HepG2 (cell line): ENCODE results near the gene ISCA2. TPM values are rescaled to one million over a fixed set of nuclear protein-coding genes. Genes with fewer than 3 reads are reported as not detected.

Experiments used
- ATAC-seq: fragments of 200-7000 bp; cut with Tn5 transposase; 3 replicates; pipeline ENCODE4 v1.9.1; 2020; ENCODE audit warnings: mild to moderate bottlenecking, moderate library complexity
- BruUV-seq: library from RNA; stranded (reverse); fragments of 400-500 nt; replicated peaks from 2 replicates; lab custom pipeline; 2021; lab: Mats Ljungman, UMichigan
- CTCF ChIA-PET: fragments of 300-600 bp; formaldehyde crosslinking; extraction: SDS; loops from one replicate; lab custom pipeline; 2021; ENCODE audit warnings: low total read pairs, inconsistent platforms, low intra/inter-chr PET ratio; lab: Yijun Ruan, JAX
- POLR2A ChIA-PET: fragments of 350-600 bp; sonication (Branson Sonifier 250); formaldehyde crosslinking; loops from one replicate; lab custom pipeline; 2020; ENCODE audit warnings: antibody characterized with exemption, inconsistent platforms; lab: Yijun Ruan, JAX
- DNase-seq: peaks from one replicate; pipeline ENCODE4 v3.0.0-alpha.2; 2015; ENCODE audit warnings: low spot score
- FAIRE-seq: peaks from 3 replicates; lab custom pipeline; 2011; peaks lifted over from hg19 to GRCh38; lab: Jason Lieb, UNC
- H2AFZ ChIP-seq: one replicate; pipeline ENCODE4 v1.6.1; 2011; ENCODE audit warnings: low read length, inconsistent platforms
- H3K27ac ChIP-seq: fragments of 300-600 bp; 3 replicates; pipeline ENCODE4 v1.8.0; 2011; ENCODE audit warnings: mixed run types, mild to moderate bottlenecking, mixed read lengths, low read length, inconsistent platforms; ENCODE audit not compliant: insufficient read depth; ENCODE audit errors: extremely low read length
- H3K27me3 ChIP-seq, 2 experiments: fragments of 200-600 bp in 1 of 2; 2 replicates in 1 of 2; 3 replicates in 1 of 2; pipeline versions ENCODE4 v1.6.0 to v1.8.0; 2011; ENCODE audit warnings: low read length in 2 of 2, mild to moderate bottlenecking in 2 of 2, moderate library complexity in 2 of 2, inconsistent platforms in 1 of 2; ENCODE audit not compliant: insufficient read depth in 2 of 2, control insufficient read depth in 1 of 2
- H3K36me3 ChIP-seq, 2 experiments: fragments of 200-600 bp in 1 of 2; replicated peaks in 1 of 2; 2 replicates in 1 of 2; 3 replicates in 1 of 2; pipeline versions ENCODE4 v1.5.1 to v1.8.0; 2011; ENCODE audit warnings: low read length in 2 of 2, inconsistent platforms in 1 of 2; ENCODE audit not compliant: insufficient read depth in 2 of 2, control insufficient read depth in 1 of 2
- H3K4me1 ChIP-seq: 2 replicates; pipeline ENCODE4 v1.5.1; 2012; ENCODE audit warnings: low read length, inconsistent platforms; ENCODE audit not compliant: insufficient read depth
- H3K4me2 ChIP-seq: 2 replicates; pipeline ENCODE4 v1.6.0; 2011; ENCODE audit warnings: low read depth, low read length, inconsistent platforms
- H3K4me3 ChIP-seq, 3 experiments: fragments of 200-600 bp in 1 of 3; sonication (generic), shearing (Covaris generic) in 1 of 3; replicated peaks in 1 of 3; 2 replicates each; pipeline ENCODE4 v1.5.1; 2011 to 2016; ENCODE audit warnings: low read length in 3 of 3, inconsistent platforms in 2 of 3, low read depth in 2 of 3, mild to moderate bottlenecking in 2 of 3, control low read depth in 1 of 3, mixed read lengths in 1 of 3; ENCODE audit not compliant: insufficient read depth in 1 of 3
- H3K79me2 ChIP-seq: one replicate; pipeline ENCODE4 v1.6.1; 2011; ENCODE audit warnings: low read length, inconsistent platforms; ENCODE audit not compliant: insufficient read depth
- H3K9ac ChIP-seq: 2 replicates; pipeline ENCODE4 v1.6.0; 2011; ENCODE audit warnings: mild to moderate bottlenecking, low read depth, low read length, inconsistent platforms; ENCODE audit not compliant: insufficient read depth
- H3K9me3 ChIP-seq: 2 replicates; pipeline ENCODE4 v1.5.1; 2012; ENCODE audit warnings: mild to moderate bottlenecking, low read length
- H4K20me1 ChIP-seq: 2 replicates; pipeline ENCODE4 v1.6.0; 2011; ENCODE audit warnings: inconsistent platforms, mild to moderate bottlenecking, low read length, moderate library complexity; ENCODE audit not compliant: insufficient read depth
- CBFB ChIP-seq: sonication (generic); formaldehyde crosslinking; IDR thresholded peaks from 2 replicates; pipeline ENCODE4 v1.4.0; 2020; ENCODE audit warnings: missing genetic modification reagents
- JUNB ChIP-seq: sonication (generic); formaldehyde crosslinking; IDR thresholded peaks from 2 replicates; pipeline ENCODE4 v1.8.0; 2022; ENCODE audit warnings: missing genetic modification reagents, mild to moderate bottlenecking, borderline replicate concordance
- KDM6A ChIP-seq: IDR thresholded peaks from 2 replicates; pipeline ENCODE4 v1.6.1; 2016; ENCODE audit warnings: low read depth
- RERE ChIP-seq: IDR thresholded peaks from 2 replicates; pipeline ENCODE4 v1.6.1; 2016; ENCODE audit warnings: low read depth, missing genetic modification reagents, missing compliant biosample characterization
- RNF219 ChIP-seq: sonication (generic); formaldehyde crosslinking; IDR thresholded peaks from 2 replicates; pipeline ENCODE4 v1.5.0; 2020; ENCODE audit warnings: mild to moderate bottlenecking, missing genetic modification reagents
- SALL2 ChIP-seq: sonication (generic); formaldehyde crosslinking; IDR thresholded peaks from 2 replicates; pipeline ENCODE4 v1.8.1; 2023; ENCODE audit warnings: mild to moderate bottlenecking, missing genetic modification reagents, inconsistent platforms
- SP2 ChIP-seq: sonication (generic); formaldehyde crosslinking; IDR thresholded peaks from 2 replicates; pipeline ENCODE4 v1.5.1; 2020; ENCODE audit warnings: mild to moderate bottlenecking, missing genetic modification reagents
- ZBTB37 ChIP-seq: sonication (generic); formaldehyde crosslinking; IDR thresholded peaks from 2 replicates; pipeline ENCODE4 v1.4.0; 2020; ENCODE audit warnings: mild to moderate bottlenecking, missing genetic modification reagents
- ZBTB43 ChIP-seq: sonication (generic); formaldehyde crosslinking; conservative IDR thresholded peaks from 2 replicates; pipeline ENCODE4 v1.4.0; 2020; ENCODE audit warnings: missing genetic modification reagents
- ZNF740 ChIP-seq: sonication (generic); formaldehyde crosslinking; IDR thresholded peaks from 2 replicates; pipeline ENCODE4 v1.4.0; 2020; ENCODE audit warnings: missing genetic modification reagents
- ZNF790 ChIP-seq: sonication (generic); formaldehyde crosslinking; IDR thresholded peaks from 2 replicates; pipeline ENCODE4 v1.8.0; 2022; ENCODE audit warnings: missing genetic modification reagents, mild to moderate bottlenecking, borderline replicate concordance
- WGBS: methylation state at CpG from one replicate; pipeline ENCODE4 v1.1.6; 2017; ENCODE audit warnings: low lambda C conversion rate; 5-methylcytosine and 5-hydroxymethylcytosine counted together
- in situ Hi-C: cut with HindIII; loops from 2 replicates; pipeline ENCODE4 v1.10.0; 2017; ENCODE audit warnings: low pct_unique_long_range_greater_than_20kb; ENCODE audit not compliant: extremely low pct_ligation_motif_present
- intact Hi-C: fragments of 100-400 bp; cut with micrococcal nuclease; formaldehyde crosslinking; loops from one replicate; pipeline ENCODE4 v1.10.0; 2022; ENCODE audit not compliant: unreplicated experiment
- polyA plus RNA-seq, 8 experiments: library from polyadenylated mRNA; depleted of rRNA in 3 of 8; stranded (reverse) in 7 of 8; unstranded in 1 of 8; fragments of >200 nt; fragmentation: Illumina TruSeq in 4 of 8; extraction: Trizol in 4 of 8; gene quantifications; 2 replicates each; pipeline versions ENCODE4 v1.2.1 to v1.2.3, GENCODE V29; 2011 to 2016; ENCODE audit warnings: low read depth in 4 of 8, missing spikeins in 1 of 8, mixed read lengths in 1 of 8; ENCODE audit not compliant: insufficient read depth in 1 of 8
- total RNA-seq, 5 experiments: library from RNA; depleted of rRNA; stranded (reverse); fragments of >200 nt; fragmentation: Illumina TruSeq; extraction: Trizol; gene quantifications; 2 replicates each; pipeline ENCODE4 v1.2.3, GENCODE V29; 2016; ENCODE audit warnings: low read depth in 1 of 5
- TF ChIP-seq, protein P1 (sequence below): sonication (generic); formaldehyde crosslinking; IDR thresholded peaks from 2 replicates; pipeline ENCODE4 v1.5.1; 2020; ENCODE audit warnings: missing genetic modification reagents, mild to moderate bottlenecking, borderline replicate concordance

Gene ISCA2
- total and polyA plus RNA-seq, 2 of the 13 experiments (the other 11 are each of a cell fraction or from before 2014, with no cell fraction given) = 32.1 to 43.4 TPM

DNA sequence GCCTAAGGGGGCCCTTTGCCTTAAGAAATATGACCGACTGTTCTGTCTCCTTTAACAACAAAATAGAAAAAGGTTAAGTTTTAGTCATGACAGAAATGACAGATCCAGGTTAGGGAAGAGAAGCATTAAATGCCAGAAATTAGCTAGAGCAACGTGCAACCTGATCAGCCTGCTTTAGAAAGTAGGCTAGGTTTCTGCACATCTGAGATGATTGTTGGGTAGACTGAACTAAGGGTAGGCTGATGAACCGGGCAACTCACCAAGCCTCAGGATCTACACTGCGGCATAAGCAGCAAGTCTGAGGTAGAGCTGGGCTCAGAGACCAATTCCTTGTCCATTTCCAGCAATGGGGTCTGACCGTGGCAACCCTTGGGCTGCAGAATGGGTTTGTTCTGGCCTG is 29.9 kb upstream of the ISCA2 start:
- FAIRE-seq = no peak
- CTCF ChIA-PET = no interaction called here
- no TSS peak for BruUV-seq
- no peak for TF ChIP-seq KDM6A
- TF ChIP-seq SALL2 (CRISPR knock-in tag) = no peak
- no peak for TF ChIP-seq CBFB (CRISPR knock-in tag)
- no peak for TF ChIP-seq RNF219 (CRISPR knock-in tag)
- TF ChIP-seq, protein P1, sequence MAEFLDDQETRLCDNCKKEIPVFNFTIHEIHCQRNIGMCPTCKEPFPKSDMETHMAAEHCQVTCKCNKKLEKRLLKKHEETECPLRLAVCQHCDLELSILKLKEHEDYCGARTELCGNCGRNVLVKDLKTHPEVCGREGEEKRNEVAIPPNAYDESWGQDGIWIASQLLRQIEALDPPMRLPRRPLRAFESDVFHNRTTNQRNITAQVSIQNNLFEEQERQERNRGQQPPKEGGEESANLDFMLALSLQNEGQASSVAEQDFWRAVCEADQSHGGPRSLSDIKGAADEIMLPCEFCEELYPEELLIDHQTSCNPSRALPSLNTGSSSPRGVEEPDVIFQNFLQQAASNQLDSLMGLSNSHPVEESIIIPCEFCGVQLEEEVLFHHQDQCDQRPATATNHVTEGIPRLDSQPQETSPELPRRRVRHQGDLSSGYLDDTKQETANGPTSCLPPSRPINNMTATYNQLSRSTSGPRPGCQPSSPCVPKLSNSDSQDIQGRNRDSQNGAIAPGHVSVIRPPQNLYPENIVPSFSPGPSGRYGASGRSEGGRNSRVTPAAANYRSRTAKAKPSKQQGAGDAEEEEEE (CRISPR knock-in tag) = no peak
- TF ChIP-seq JUNB = no peak
- no peak for TF ChIP-seq ZNF790 (CRISPR knock-in tag)
- no peak for TF ChIP-seq ZNF740 (CRISPR knock-in tag)
- no peak for TF ChIP-seq ZBTB43 (CRISPR knock-in tag)
- TF ChIP-seq RERE (CRISPR knock-in tag) = no peak
- no peak for TF ChIP-seq SP2 (CRISPR knock-in tag)
- TF ChIP-seq ZBTB37 = no peak

More for the DNA sequence above, 29.9 kb upstream of the ISCA2 start:
- no peaks in the 10 kb centered on the region for H3K36me3 ChIP-seq
- H3K4me2 ChIP-seq = no peak overlapping the region
- ATAC-seq = no peak
- no peaks in the 10 kb centered on the region for H3K9me3 ChIP-seq
- DNase-seq = no peak
- no peaks in the 10 kb centered on the region for H3K4me1 ChIP-seq
- H4K20me1 ChIP-seq = no peaks in the 10 kb centered on the region
- H3K4me3 ChIP-seq = no peak overlapping the region
- WGBS = 16% methylated on average over 4 of the region's 5 CpGs
- intact Hi-C loops = no loop called here
- in situ Hi-C loops = no loop called here
- no peak overlapping the region for H3K27ac ChIP-seq
- POLR2A ChIA-PET = no interaction called here
- H3K79me2 ChIP-seq = no peaks in the 10 kb centered on the region
- no peak overlapping the region for H3K9ac ChIP-seq
- no peak overlapping the region for H2AFZ ChIP-seq
- no peaks in the 10 kb centered on the region for H3K27me3 ChIP-seq
